Measurements from ENCODE around the gene ARPIN.
"Not testable (repeated sequence)": the region's sequence is repeated elsewhere in the genome, so short reads cannot be mapped to it uniquely, and the experiment has no call there.

ARPIN gene

GRCh38 chr15:89912674-89913396 is at the start of gene ARPIN:
Gene ARPIN (minus strand): TSS chr15:89912952. CDS start chr15:89912835, 117 bp downstream.
- no peak for DNase-seq

GRCh38 chr15:89958107-89958805 is 45.5 kb upstream of the ARPIN start:
- no peak for DNase-seq

- not testable (repeated sequence) for DNase-seq
These were observed 42.8 kb upstream of the ARPIN start for GRCh38 chr15:89955449-89955998.

GRCh38 chr15:89954541-89954940 is 41.8 kb upstream of the ARPIN start:
- DNase-seq: no peak

- DNase-seq: no peak
These were observed 36.0 kb upstream of the ARPIN start for GRCh38 chr15:89948796-89949195.

- DNase-seq: no peak
These were observed 34.6 kb upstream of the ARPIN start for GRCh38 chr15:89947385-89947784.

GRCh38 chr15:89946681-89947299 is 34.0 kb upstream of the ARPIN start:
- no peak for DNase-seq

GRCh38 chr15:89943721-89944120 is 31.0 kb upstream of the ARPIN start:
- not testable (repeated sequence) for DNase-seq

GRCh38 chr15:89939910-89940309 is 27.2 kb upstream of the ARPIN start:
- DNase-seq: no peak

GRCh38 chr15:89939377-89939776 is 26.6 kb upstream of the ARPIN start:
- DNase-seq: not testable (repeated sequence)

GRCh38 chr15:89937365-89938350 is 24.9 kb upstream of the ARPIN start:
- peak; percentile 31 for DNase-seq

- no peak for DNase-seq
These were observed 24.1 kb upstream of the ARPIN start for GRCh38 chr15:89936786-89937265.

- peak; percentile 78 for DNase-seq
These were observed 23.5 kb upstream of the ARPIN start for GRCh38 chr15:89936051-89936785.

- DNase-seq: no peak
These were observed 20.1 kb upstream of the ARPIN start for GRCh38 chr15:89932880-89933279.

- DNase-seq: no peak
These were observed 15.7 kb upstream of the ARPIN start for GRCh38 chr15:89928421-89928820.

GRCh38 chr15:89926158-89926557 is 13.4 kb upstream of the ARPIN start:
- DNase-seq: no peak

GRCh38 chr15:89917442-89918101 is 4.8 kb upstream of the ARPIN start:
- DNase-seq: no peak

- no peak for DNase-seq
These were observed 3.9 kb upstream of the ARPIN start for GRCh38 chr15:89916660-89917059.

- DNase-seq: no peak
These were observed 543 bp downstream of the ARPIN start for GRCh38 chr15:89912145-89912673.

- no peak for DNase-seq
These were observed 1.7 kb downstream of the ARPIN start for GRCh38 chr15:89910891-89911626.

Data from KG1 (cell line).